SIG-M5 treated with dmso at 0.1 percent for 504 hours (cell line): ENCODE results near the gene FAM124B.

Experiments used
- DNase-seq: peaks from one replicate; lab custom pipeline; 2025; ENCODE audit not compliant: unreplicated experiment; lab: John Stamatoyannopoulos, UW

FAM124B gene

GRCh38 chr2:224401641-224402342 is at the start of gene FAM124B:
TSS of gene FAM124B (minus strand) at chr2:224402107. CDS start at chr2:224401768, 339 bp downstream.
- DNase-seq: no peak

GRCh38 chr2:224449212-224450147 is 47.6 kb upstream of the FAM124B start:
- DNase-seq: peak; percentile 10

GRCh38 chr2:224448236-224448635 is 46.3 kb upstream of the FAM124B start:
- no peak for DNase-seq

- DNase-seq: no peak
Measured at GRCh38 chr2:224444783-224445182, 42.9 kb upstream of the FAM124B start.

GRCh38 chr2:224444021-224444420 is 42.1 kb upstream of the FAM124B start:
- DNase-seq: no peak

GRCh38 chr2:224442071-224442967 is 40.4 kb upstream of the FAM124B start:
- no peak for DNase-seq

GRCh38 chr2:224440988-224441387 is 39.1 kb upstream of the FAM124B start:
- DNase-seq: no peak

- DNase-seq: no peak
Measured at GRCh38 chr2:224438726-224439125, 36.8 kb upstream of the FAM124B start.

GRCh38 chr2:224436634-224437033 is 34.7 kb upstream of the FAM124B start:
- no peak for DNase-seq

- no peak for DNase-seq
Measured at GRCh38 chr2:224434618-224435017, 32.7 kb upstream of the FAM124B start.

- no peak for DNase-seq
Measured at GRCh38 chr2:224433442-224433841, 31.5 kb upstream of the FAM124B start.

- DNase-seq: no peak
Measured at GRCh38 chr2:224432003-224432579, 30.2 kb upstream of the FAM124B start.

- no peak for DNase-seq
Measured at GRCh38 chr2:224429441-224429810, 27.5 kb upstream of the FAM124B start.

- no peak for DNase-seq
Measured at GRCh38 chr2:224428787-224429440, 27.0 kb upstream of the FAM124B start.

- DNase-seq: no peak
Measured at GRCh38 chr2:224427471-224427870, 25.6 kb upstream of the FAM124B start.

GRCh38 chr2:224426656-224427055 is 24.7 kb upstream of the FAM124B start:
- DNase-seq: no peak

GRCh38 chr2:224421065-224421464 is 19.2 kb upstream of the FAM124B start:
- no peak for DNase-seq

- DNase-seq: no peak
Measured at GRCh38 chr2:224417947-224418346, 16.0 kb upstream of the FAM124B start.

GRCh38 chr2:224417361-224417729 is 15.4 kb upstream of the FAM124B start:
- DNase-seq: no peak

- no peak for DNase-seq
Measured at GRCh38 chr2:224416656-224417360, 14.9 kb upstream of the FAM124B start.
